HG02973 (cell line): ENCODE results near the gene NAA10.

Experiments used
- ATAC-seq: cut with Tn5 transposase; IDR thresholded peaks from one replicate; pipeline ENCODE4 v1.9.1; 2021; ENCODE audit warnings: moderate library complexity; ENCODE audit not compliant: unreplicated experiment

Gene NAA10

GRCh38 chrX:153934762-153935325 is at the start of gene NAA10:
TSS of gene NAA10 (minus strand) at chrX:153935037. CDS start at chrX:153934904, 133 bp downstream.
- ATAC-seq = peak; percentile 68

- ATAC-seq = no peak
Measured at GRCh38 chrX:153983321-153983801, 48.5 kb upstream of the NAA10 start.

- ATAC-seq = no peak
Measured at GRCh38 chrX:153981771-153982533, 47.1 kb upstream of the NAA10 start.

GRCh38 chrX:153981231-153981630 is 46.4 kb upstream of the NAA10 start:
- no peak for ATAC-seq

GRCh38 chrX:153980394-153980793 is 45.6 kb upstream of the NAA10 start:
- peak; percentile 49 for ATAC-seq

GRCh38 chrX:153974726-153975286 is 40.0 kb upstream of the NAA10 start:
- ATAC-seq = no peak

- no peak for ATAC-seq
Measured at GRCh38 chrX:153974003-153974725, 39.3 kb upstream of the NAA10 start.

GRCh38 chrX:153973127-153974002 is 38.5 kb upstream of the NAA10 start:
- ATAC-seq = no peak

GRCh38 chrX:153972368-153973126 is 37.7 kb upstream of the NAA10 start, which contains the start of gene TMEM187:
TSS of gene TMEM187 (plus strand) at chrX:153972754. CDS start at chrX:153982063, 9,309 bp downstream.
- ATAC-seq = peak; percentile 44

GRCh38 chrX:153971450-153972367 is 36.9 kb upstream of the NAA10 start, which contains the start of gene HCFC1:
TSS of gene HCFC1 (minus strand) at chrX:153971818. CDS start at chrX:153970840, 978 bp downstream.
- ATAC-seq = peak; percentile 42

GRCh38 chrX:153971124-153971449 is 36.2 kb upstream of the NAA10 start:
- peak; percentile 26 for ATAC-seq

- ATAC-seq = no peak
Measured at GRCh38 chrX:153970357-153971123, 35.7 kb upstream of the NAA10 start.

- no peak for ATAC-seq
Measured at GRCh38 chrX:153969904-153970356, 35.1 kb upstream of the NAA10 start.

GRCh38 chrX:153969125-153969903 is 34.5 kb upstream of the NAA10 start:
- no peak for ATAC-seq

- no peak for ATAC-seq
Measured at GRCh38 chrX:153968754-153969124, 33.9 kb upstream of the NAA10 start.

- no peak for ATAC-seq
Measured at GRCh38 chrX:153968255-153968654, 33.4 kb upstream of the NAA10 start.
